Liver (tissue), 9 donors: ENCODE measurements around the gene TTC12. TPM values are rescaled to one million over a fixed set of nuclear protein-coding genes. Genes with fewer than 3 reads are reported as not detected.

Source experiments
- DNase-seq: peaks from one replicate; pipeline ENCODE4 v3.0.0-alpha.2; 2017; ENCODE audit warnings: low spot score
- H3K27ac ChIP-seq, 2 donors: one replicate each; pipeline ENCODE4 v1.7.0; 2013; ENCODE audit warnings: inconsistent platforms in 2 of 2, low read length in 2 of 2, control low read depth in 1 of 2, low read depth in 1 of 2, mild to moderate bottlenecking in 1 of 2
- H3K27me3 ChIP-seq, 4 donors: one replicate each; pipeline versions ENCODE4 v1.6.1 to v1.7.0; 2013; ENCODE audit warnings: low read length in 3 of 4, inconsistent platforms in 1 of 4, mild to moderate bottlenecking in 1 of 4, moderate library complexity in 1 of 4; ENCODE audit not compliant: control insufficient read depth in 4 of 4, insufficient read depth in 4 of 4
- H3K36me3 ChIP-seq, 4 donors: one replicate each; pipeline versions ENCODE4 v1.6.1 to v1.7.0; 2013; ENCODE audit warnings: low read length in 3 of 4, mild to moderate bottlenecking in 3 of 4, low read depth in 1 of 4, moderate library complexity in 1 of 4; ENCODE audit not compliant: control insufficient read depth in 4 of 4, insufficient read depth in 3 of 4
- H3K4me1 ChIP-seq, 4 donors: one replicate each; pipeline versions ENCODE4 v1.6.1 to v1.7.0; 2013; ENCODE audit warnings: low read length in 3 of 4, mild to moderate bottlenecking in 3 of 4, moderate library complexity in 1 of 4; ENCODE audit not compliant: control insufficient read depth in 4 of 4, insufficient read depth in 4 of 4
- H3K4me3 ChIP-seq, 3 donors: one replicate each; pipeline versions ENCODE4 v1.6.1 to v1.7.0; 2013; ENCODE audit warnings: low read length in 3 of 3, control low read depth in 1 of 3, low read depth in 1 of 3, mild to moderate bottlenecking in 1 of 3
- H3K9ac ChIP-seq, 2 donors: one replicate each; pipeline ENCODE4 v1.7.0; 2013; ENCODE audit warnings: low read length in 2 of 2, mild to moderate bottlenecking in 2 of 2, moderate library complexity in 2 of 2, control low read depth in 1 of 2, low read depth in 1 of 2
- H3K9me3 ChIP-seq, 4 donors: one replicate each; pipeline versions ENCODE4 v1.6.1 to v1.7.0; 2013; ENCODE audit warnings: low read length in 3 of 4; ENCODE audit not compliant: control insufficient read depth in 4 of 4
- EGR1 ChIP-seq, 2 donors: IDR thresholded peaks; 2 replicates each; pipeline ENCODE4 v1.6.1; 2016 to 2018; ENCODE audit warnings: antibody characterized with exemption in 2 of 2, low read depth in 2 of 2
- FOXA1 ChIP-seq: IDR thresholded peaks from 2 replicates; pipeline ENCODE4 v1.6.1; 2016; ENCODE audit warnings: antibody characterized with exemption
- FOXA2 ChIP-seq: IDR thresholded peaks from 2 replicates; pipeline ENCODE4 v1.6.1; 2016; ENCODE audit warnings: antibody characterized with exemption
- GABPA ChIP-seq, 2 donors: IDR thresholded peaks in 1 of 2; conservative IDR thresholded peaks in 1 of 2; 2 replicates each; pipeline ENCODE4 v1.6.1; 2016; ENCODE audit warnings: antibody characterized with exemption in 2 of 2, mild to moderate bottlenecking in 1 of 2, moderate library complexity in 1 of 2
- HNF4A ChIP-seq, 2 donors: conservative IDR thresholded peaks; 2 replicates each; pipeline ENCODE4 v1.6.1; 2016; ENCODE audit warnings: antibody characterized with exemption in 2 of 2, mild to moderate bottlenecking in 2 of 2
- HNF4G ChIP-seq: IDR thresholded peaks from 2 replicates; pipeline ENCODE4 v1.6.1; 2016; ENCODE audit warnings: antibody characterized with exemption
- JUND ChIP-seq, 2 donors: IDR thresholded peaks; 2 replicates each; pipeline ENCODE4 v1.6.1; 2016; ENCODE audit warnings: antibody characterized with exemption in 2 of 2
- NR2F2 ChIP-seq: IDR thresholded peaks from 2 replicates; pipeline ENCODE4 v1.6.1; 2016; ENCODE audit warnings: antibody characterized with exemption
- SP1 ChIP-seq: IDR thresholded peaks from 2 replicates; pipeline ENCODE4 v1.6.1; 2018; ENCODE audit warnings: antibody characterized with exemption, mild to moderate bottlenecking
- YY1 ChIP-seq: IDR thresholded peaks from 2 replicates; pipeline ENCODE4 v1.6.1; 2016; ENCODE audit warnings: antibody characterized with exemption, mild to moderate bottlenecking
- WGBS: extraction: QIAGEN DNeasy Blood & Tissue Kit; methylation state at CpG from one replicate; pipeline ENCODE4 v1.1.7; 2013; 5-methylcytosine and 5-hydroxymethylcytosine counted together
- polyA plus RNA-seq, 2 donors: library from polyadenylated mRNA; stranded (reverse) in 1 of 2; unstranded in 1 of 2; fragments of 200-250 nt in 1 of 2; fragments of >200 nt in 1 of 2; fragmentation: Nextera tagmentation in 1 of 2; extraction: Ambion mirVana in 1 of 2; gene quantifications; one replicate each; pipeline versions ENCODE4 v1.2.1 to v1.2.3, GENCODE V29; 2013 to 2015
- total RNA-seq, 2 donors: library from RNA; depleted of rRNA; stranded (reverse); fragments of >200 nt; gene quantifications; one replicate each; pipeline ENCODE4 v1.2.3, GENCODE V29; 2014
- TF ChIP-seq, protein P1 (sequence below): IDR thresholded peaks from 2 replicates; pipeline ENCODE4 v1.6.1; 2016; ENCODE audit warnings: antibody characterized with exemption
- TF ChIP-seq, protein P2 (sequence below): fragments of 150-350 bp; IDR thresholded peaks from 2 replicates; pipeline ENCODE4 v1.5.1; 2017; ENCODE audit warnings: improper control_type of control experiment, low read depth, low read length; ENCODE audit not compliant: missing input control
- TF ChIP-seq, protein P3 (sequence below): IDR thresholded peaks from 2 replicates; pipeline ENCODE4 v1.6.1; 2016; ENCODE audit warnings: antibody characterized with exemption
- donor health status: healthy.
- donor health status: healthy.
- donor health status: healthy.
- donor health status: healthy.
- donor health status: healthy.

Gene TTC12
- total and polyA plus RNA-seq, 4 donors: 2.8 to 9.0 (median 4.3) TPM

DNA sequence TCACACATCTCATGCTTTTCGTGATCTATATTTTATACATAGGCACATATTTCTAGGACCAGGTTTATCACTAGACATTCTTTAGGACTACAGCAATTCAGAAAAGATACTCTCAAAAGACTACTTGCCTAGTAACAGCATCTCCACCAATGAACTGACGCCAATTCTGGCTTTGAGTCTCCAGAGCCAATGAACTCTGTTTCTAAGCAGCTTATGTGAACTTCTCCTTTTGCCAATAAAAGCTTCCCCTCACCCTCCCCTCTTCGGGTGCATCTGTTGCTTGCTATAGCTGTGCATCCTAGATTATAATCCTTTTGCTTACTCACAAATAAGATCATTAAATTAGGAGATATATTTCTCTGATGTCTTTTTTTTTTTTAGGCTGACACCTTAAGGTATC, 61.8 kb downstream of the TTC12 start:
- Histone ChIP-seq H3K4me3 (no peak overlapping the region), H3K27ac (no peak overlapping the region), H3K9ac (no peak overlapping the region), H3K4me1 (no peaks in the 10 kb centered on the region), H3K27me3 (no peaks in the 10 kb centered on the region), H3K9me3 (no peaks in the 10 kb centered on the region), H3K36me3 (no peaks in the 10 kb centered on the region)
- 61% methylated on average over 3 of the region's 3 CpGs for WGBS
- no peak for TF ChIP-seq FOXA2
- TF ChIP-seq, protein P1, sequence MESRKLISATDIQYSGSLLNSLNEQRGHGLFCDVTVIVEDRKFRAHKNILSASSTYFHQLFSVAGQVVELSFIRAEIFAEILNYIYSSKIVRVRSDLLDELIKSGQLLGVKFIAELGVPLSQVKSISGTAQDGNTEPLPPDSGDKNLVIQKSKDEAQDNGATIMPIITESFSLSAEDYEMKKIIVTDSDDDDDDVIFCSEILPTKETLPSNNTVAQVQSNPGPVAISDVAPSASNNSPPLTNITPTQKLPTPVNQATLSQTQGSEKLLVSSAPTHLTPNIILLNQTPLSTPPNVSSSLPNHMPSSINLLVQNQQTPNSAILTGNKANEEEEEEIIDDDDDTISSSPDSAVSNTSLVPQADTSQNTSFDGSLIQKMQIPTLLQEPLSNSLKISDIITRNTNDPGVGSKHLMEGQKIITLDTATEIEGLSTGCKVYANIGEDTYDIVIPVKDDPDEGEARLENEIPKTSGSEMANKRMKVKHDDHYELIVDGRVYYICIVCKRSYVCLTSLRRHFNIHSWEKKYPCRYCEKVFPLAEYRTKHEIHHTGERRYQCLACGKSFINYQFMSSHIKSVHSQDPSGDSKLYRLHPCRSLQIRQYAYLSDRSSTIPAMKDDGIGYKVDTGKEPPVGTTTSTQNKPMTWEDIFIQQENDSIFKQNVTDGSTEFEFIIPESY: no peak
- TF ChIP-seq, protein P2, sequence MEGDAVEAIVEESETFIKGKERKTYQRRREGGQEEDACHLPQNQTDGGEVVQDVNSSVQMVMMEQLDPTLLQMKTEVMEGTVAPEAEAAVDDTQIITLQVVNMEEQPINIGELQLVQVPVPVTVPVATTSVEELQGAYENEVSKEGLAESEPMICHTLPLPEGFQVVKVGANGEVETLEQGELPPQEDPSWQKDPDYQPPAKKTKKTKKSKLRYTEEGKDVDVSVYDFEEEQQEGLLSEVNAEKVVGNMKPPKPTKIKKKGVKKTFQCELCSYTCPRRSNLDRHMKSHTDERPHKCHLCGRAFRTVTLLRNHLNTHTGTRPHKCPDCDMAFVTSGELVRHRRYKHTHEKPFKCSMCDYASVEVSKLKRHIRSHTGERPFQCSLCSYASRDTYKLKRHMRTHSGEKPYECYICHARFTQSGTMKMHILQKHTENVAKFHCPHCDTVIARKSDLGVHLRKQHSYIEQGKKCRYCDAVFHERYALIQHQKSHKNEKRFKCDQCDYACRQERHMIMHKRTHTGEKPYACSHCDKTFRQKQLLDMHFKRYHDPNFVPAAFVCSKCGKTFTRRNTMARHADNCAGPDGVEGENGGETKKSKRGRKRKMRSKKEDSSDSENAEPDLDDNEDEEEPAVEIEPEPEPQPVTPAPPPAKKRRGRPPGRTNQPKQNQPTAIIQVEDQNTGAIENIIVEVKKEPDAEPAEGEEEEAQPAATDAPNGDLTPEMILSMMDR: no peak
- no peak for DNase-seq

DNA sequence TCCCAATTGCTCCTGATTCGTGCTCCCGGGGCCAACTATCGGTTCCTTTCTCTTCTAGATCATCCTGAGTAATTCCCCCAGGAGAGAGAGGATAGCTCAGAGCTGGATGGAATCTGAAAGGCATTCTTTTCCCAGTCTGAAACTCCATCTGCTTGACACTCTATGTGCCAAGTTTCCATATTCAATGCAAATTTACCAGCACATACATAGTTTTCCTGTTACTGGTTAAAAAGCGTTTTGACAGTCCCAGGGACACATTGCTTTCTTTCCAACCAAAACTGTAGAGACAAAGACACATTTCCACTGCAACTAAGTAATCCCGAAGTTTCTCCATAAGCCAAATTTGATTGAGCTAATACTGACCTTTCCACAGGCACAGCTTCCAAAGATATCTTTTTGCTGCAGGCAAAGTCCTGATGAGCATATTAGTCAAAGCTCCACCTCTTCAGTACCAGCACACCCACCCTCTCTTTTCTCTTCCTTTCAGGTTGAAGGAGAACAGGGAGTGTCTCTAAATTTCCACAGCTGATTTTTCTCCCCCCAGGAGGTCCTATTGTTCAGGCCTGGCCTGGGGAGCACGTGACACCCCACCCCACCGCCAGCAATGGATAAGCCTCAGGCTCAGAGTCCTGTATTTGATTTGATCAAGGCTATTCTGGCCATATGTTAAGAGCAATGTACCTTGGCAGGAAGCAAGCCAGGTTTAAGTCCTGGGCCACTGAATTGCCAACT, 63.5 kb downstream of the TTC12 start:
- no peak overlapping the region for H3K9ac ChIP-seq
- no peak for DNase-seq
- 71% methylated on average over 7 of the region's 7 CpGs for WGBS
- no peak overlapping the region for H3K27ac ChIP-seq
- no peak for TF ChIP-seq FOXA2
- TF ChIP-seq YY1: no peak
- TF ChIP-seq, protein P1: no peak
- no peak for TF ChIP-seq HNF4A (conservative IDR thresholded peaks at IDR 0.05)
- no peak for TF ChIP-seq NR2F2
- no peak for TF ChIP-seq FOXA1
- no peak for TF ChIP-seq GABPA (IDR thresholded peaks at IDR 0.05 in 1 of 2, conservative IDR thresholded peaks at IDR 0.05 in 1 of 2)
- TF ChIP-seq, protein P3, sequence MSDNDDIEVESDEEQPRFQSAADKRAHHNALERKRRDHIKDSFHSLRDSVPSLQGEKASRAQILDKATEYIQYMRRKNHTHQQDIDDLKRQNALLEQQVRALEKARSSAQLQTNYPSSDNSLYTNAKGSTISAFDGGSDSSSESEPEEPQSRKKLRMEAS: no peak
- TF ChIP-seq EGR1 (IDR thresholded peaks at IDR 0.05; ENCODE audit: low read depth in 2 of 2): no peak
- TF ChIP-seq HNF4G: no peak
- no peak for TF ChIP-seq SP1
- TF ChIP-seq JUND (IDR thresholded peaks at IDR 0.05): no peak
- no peaks in the 10 kb centered on the region for H3K4me1 ChIP-seq
- H3K4me3 ChIP-seq: no peak overlapping the region
- H3K27me3 ChIP-seq: no peaks in the 10 kb centered on the region
- H3K9me3 ChIP-seq: no peaks in the 10 kb centered on the region
- no peaks in the 10 kb centered on the region for H3K36me3 ChIP-seq
